DOHH2 (cell line): ENCODE data around the gene RANBP3L.
"Not testable (repeated sequence)": the region's sequence is repeated elsewhere in the genome, so short reads cannot be mapped to it uniquely, and the experiment has no call there.

Experiments used
- EZH2phosphoT487 ChIP-seq: fragments of 200-600 bp; sonication (generic); IDR thresholded peaks from 2 replicates; pipeline ENCODE4 v1.6.1; 2017; ENCODE audit warnings: borderline replicate concordance, mild to moderate bottlenecking, antibody characterized with exemption, low read length, moderate library complexity, mixed read lengths
- TF ChIP-seq, protein P1 (sequence below): fragments of 200-600 bp; sonication (generic); IDR thresholded peaks from one replicate; pipeline ENCODE4 v1.5.1; 2014; ENCODE audit warnings: antibody characterized with exemption, mild to moderate bottlenecking, low read depth, low read length; ENCODE audit not compliant: poor library complexity, severe bottlenecking

DNA sequence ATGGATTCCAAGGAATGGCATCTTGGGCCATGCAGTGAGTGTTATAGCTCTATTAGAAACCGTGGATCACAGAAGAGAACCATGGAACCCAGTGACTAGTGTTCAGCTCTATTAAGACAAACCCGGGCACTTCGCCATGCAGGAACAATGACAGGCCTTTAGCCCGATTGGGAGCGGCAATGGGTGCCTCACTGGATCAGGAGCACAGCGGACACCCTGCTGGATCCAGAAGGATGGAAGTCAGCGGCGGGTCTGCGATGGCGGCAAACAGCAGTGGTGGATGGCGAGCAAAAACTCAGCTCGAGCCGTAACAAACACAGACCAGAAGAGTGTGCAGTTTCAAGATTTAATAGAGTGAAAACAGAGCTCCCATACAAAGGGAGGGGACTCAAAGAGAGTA is 31.0 kb upstream of the RANBP3L start:
- TF ChIP-seq, protein P1, sequence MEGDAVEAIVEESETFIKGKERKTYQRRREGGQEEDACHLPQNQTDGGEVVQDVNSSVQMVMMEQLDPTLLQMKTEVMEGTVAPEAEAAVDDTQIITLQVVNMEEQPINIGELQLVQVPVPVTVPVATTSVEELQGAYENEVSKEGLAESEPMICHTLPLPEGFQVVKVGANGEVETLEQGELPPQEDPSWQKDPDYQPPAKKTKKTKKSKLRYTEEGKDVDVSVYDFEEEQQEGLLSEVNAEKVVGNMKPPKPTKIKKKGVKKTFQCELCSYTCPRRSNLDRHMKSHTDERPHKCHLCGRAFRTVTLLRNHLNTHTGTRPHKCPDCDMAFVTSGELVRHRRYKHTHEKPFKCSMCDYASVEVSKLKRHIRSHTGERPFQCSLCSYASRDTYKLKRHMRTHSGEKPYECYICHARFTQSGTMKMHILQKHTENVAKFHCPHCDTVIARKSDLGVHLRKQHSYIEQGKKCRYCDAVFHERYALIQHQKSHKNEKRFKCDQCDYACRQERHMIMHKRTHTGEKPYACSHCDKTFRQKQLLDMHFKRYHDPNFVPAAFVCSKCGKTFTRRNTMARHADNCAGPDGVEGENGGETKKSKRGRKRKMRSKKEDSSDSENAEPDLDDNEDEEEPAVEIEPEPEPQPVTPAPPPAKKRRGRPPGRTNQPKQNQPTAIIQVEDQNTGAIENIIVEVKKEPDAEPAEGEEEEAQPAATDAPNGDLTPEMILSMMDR, result not testable (repeated sequence)
- not testable (repeated sequence) for TF ChIP-seq EZH2phosphoT487
